ENCODE measurements around the gene ACE.

ACE gene

GRCh38 chr17:63476854-63477479, at the start of gene ACE:
ACE (plus strand) TSS chr17:63477061; CDS start chr17:63477095, 34 bp downstream.
- DNase-seq (ENCODE audit: low read depth) = no peak

- DNase-seq (ENCODE audit: low read depth) = no peak
Measured at GRCh38 chr17:63429766-63430165, 47.1 kb upstream of the ACE start.

DNA sequence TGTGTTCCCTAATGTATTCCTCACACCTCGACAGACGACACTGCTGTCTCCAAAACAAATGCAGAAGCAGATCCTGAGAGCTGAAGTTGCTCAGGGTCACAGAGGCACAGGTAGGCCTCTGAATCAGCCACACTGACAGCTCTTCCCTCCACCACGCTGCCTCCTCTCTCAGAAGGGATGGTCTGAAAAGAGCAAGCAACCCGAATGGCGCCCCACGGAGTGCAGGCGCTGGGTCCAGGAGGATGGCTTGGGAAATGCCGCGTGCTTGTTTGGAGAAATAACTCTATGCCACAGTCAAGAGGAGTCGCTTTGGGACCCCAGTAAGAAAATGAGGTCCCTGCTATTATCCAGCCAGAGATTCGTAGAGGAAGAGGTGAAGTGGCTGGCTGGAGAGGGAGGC, 46.6 kb upstream of the ACE start:
- no peak for DNase-seq (ENCODE audit: low read depth)

- no peak for DNase-seq (ENCODE audit: low read depth)
Measured at GRCh38 chr17:63431618-63431938, 45.3 kb upstream of the ACE start.

GRCh38 chr17:63431939-63432804, 44.7 kb upstream of the ACE start:
- DNase-seq (ENCODE audit: low read depth) = no peak

GRCh38 chr17:63433746-63434591, 42.9 kb upstream of the ACE start:
- no peak for DNase-seq (ENCODE audit: low read depth)

- no peak for DNase-seq (ENCODE audit: low read depth)
Measured at GRCh38 chr17:63434951-63435571, 41.8 kb upstream of the ACE start.

DNA sequence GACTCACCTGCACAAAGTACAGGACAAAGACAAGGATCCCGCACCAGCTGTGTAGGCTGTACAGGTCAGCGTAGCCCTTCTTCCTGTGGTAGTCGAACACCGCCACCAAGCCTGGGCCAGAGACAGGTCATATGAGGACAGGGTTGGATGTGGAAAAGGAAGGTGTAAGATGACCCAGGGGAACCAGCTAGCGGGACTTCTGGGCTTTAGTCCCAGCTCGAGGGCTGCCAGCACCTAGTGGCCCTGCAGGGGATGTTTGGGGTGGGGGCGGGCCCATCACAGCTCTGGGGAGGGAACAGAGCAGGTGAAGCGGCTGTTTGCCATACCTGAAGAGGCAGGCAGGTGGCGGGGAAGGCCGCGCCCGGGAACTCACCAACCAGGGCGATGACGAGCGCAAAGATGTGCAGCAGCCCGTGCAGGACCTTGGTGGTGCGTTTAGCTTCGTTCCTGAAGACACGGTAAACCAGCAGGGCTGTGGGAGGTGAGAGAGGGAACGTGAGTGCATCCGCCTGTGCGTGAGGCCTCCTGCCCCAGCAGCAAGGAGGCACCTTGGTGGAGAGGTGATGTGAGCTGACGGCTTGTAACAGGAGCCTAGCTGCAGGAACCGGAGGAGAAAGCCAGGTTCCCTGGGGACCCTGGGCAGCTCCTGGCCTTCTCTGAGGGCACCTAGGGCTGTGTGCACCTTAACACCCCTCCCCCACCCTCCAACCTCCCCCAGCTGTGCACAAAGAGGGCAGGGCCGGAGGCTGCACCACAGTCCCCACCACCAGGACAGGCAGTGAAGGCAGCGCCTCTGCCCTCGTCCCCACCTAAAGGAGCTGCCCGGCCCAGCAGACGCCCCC, 41.0 kb upstream of the ACE start:
- no peak for DNase-seq (ENCODE audit: low read depth)

GRCh38 chr17:63436523-63437110, 40.2 kb upstream of the ACE start:
- no peak for DNase-seq (ENCODE audit: low read depth)

- DNase-seq (ENCODE audit: low read depth) = no peak
Measured at GRCh38 chr17:63437287-63438091, 39.4 kb upstream of the ACE start.

- DNase-seq (ENCODE audit: low read depth) = no peak
Measured at GRCh38 chr17:63438092-63439051, 38.5 kb upstream of the ACE start.

DNA sequence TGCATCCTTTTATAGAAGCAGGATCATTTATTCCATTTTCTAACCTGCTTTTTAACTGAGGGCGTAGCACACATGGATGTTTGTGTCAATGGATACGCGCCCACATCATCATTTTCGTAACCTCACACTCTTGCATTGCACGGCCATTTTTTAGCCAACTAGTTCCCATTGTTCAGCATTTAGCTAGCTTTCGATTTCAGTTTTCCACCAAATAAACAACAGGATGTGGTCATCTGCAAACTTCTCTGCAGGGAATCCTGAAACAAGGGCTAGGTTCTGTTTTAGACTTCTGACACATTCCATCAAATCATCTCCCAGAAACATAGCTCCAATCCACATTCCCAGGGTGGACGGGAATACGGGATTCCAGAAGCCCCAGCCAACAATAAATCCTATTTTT, 37.2 kb upstream of the ACE start:
- DNase-seq (ENCODE audit: low read depth) = no peak

DNA sequence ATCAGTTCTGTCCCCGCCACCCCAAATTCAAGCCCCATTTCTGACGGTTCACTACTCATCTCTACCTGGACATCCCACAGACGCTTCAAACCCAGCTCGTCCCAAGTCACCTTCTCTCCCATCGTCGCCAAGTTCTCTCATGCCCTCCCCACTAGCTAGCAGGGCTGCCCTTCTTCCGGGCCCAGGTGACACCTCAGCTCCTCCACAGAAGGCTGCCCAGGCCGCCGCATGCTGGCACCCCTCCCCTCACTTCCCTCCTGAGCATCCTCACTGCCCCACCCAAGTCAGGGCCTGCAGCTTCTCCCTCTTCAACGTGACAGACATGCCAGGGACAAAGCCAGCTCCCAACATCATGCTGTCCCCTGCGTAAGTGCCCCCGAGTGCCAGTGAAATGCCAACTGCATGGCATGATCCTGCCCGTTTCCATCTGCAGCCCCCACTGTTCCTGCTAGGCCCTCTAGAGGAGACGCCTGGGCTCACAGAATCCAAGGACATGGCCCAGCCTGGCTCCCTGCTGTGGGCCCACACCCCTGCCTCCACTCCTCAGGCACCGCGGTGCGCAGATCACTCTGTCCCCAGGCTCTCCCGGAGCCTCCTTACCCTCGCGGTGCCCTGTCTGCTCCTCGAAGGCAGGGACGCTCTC, 36.6 kb upstream of the ACE start:
- DNase-seq (ENCODE audit: low read depth) = no peak

DNA sequence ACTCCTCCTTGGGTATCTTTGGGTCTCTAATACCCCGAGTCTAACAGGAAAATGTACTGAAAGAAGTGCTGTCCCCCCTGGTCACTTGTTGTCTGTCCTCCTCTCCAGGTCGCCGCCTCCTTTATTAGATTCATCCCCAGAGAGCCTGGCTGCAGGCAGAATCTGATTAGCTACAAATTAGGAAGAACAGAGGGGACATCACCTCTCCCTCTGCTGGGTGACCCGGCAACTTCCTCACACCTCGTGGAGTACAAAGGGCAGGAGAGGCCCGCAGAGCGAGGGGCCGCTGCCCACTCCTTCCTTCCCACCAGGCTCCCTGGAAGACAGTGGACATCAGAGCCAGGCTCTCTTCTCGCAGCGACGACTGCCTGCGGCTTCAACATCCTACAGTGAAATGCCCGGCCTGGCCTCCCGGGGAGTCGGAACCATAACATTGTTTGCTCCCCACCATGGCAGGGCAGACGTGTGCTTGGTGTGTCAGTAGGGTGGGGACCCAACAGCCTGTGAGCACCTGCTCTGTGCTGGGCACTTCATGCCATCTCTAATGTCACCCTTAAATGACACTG, 36.0 kb upstream of the ACE start:
- no peak for DNase-seq (ENCODE audit: low read depth)

DNA sequence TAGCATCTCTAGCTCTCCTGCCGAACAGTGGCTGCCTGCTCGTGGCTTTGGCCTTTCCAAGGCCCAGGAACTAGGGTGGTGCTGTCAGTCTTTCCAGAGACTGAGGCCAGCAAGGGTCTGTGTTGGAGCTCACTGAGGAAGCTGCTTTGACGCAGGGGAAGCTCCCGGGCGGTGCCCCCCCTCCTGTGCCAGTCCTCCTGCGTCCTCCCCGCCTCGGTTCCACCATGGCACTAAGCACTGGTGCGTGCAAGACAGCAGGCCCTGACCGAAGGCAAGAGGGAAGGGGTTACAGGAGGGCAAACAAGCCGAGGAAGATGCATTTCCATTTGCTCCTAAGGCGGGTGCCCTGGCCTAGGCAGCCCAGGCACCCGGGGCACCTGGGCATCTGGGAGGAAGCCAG, 35.2 kb upstream of the ACE start:
- DNase-seq (ENCODE audit: low read depth) = no peak

GRCh38 chr17:63442074-63442473, 34.8 kb upstream of the ACE start:
- DNase-seq (ENCODE audit: low read depth) = no peak

- DNase-seq (ENCODE audit: low read depth) = no peak
Measured at GRCh38 chr17:63442549-63443035, 34.3 kb upstream of the ACE start.

DNA sequence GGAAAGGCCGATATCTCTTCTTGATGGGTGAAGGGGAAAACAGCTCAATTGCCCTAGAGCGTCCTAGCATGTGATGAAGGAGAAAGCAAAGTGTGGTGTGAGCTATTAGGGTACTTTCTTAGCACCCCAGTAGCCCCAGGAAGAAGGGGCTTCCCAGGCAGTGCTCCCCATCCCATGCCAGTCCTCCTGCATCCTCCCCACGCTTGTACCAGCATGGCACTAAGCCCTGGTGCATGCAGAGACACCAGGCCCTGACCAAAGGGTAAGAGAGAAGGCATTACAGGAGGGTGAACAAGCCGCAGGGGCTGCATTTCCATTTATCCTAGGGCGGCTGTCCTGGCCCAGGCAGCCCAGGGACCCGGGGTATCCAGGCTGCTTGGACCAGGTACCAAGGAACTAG, 33.8 kb upstream of the ACE start:
- no peak for DNase-seq (ENCODE audit: low read depth)

Measured in stimulated activated CD4-positive, alpha-beta T cell treated with anti-CD3 and anti-CD28 coated beads, Interleukin-2, amount 100 ng/mL, for 4 hours (primary cell).